Testis (tissue), 2 donors: ENCODE measurements around the gene TSPYL2.

Source experiments
- POLR2A ChIP-seq: fragments of 450-650 bp; IDR thresholded peaks from one replicate; pipeline ENCODE4 v1.6.1; 2017; ENCODE audit warnings: antibody characterized with exemption, mild to moderate bottlenecking, moderate library complexity
- TF ChIP-seq, protein P1 (sequence below), 3 experiments: fragments of 450-650 bp in 2 of 3; fragments of 200-600 bp in 1 of 3; sonication (generic) in 1 of 3; IDR thresholded peaks; one replicate each; pipeline ENCODE4 v1.5.1; 2016 to 2019; ENCODE audit warnings: antibody characterized with exemption in 3 of 3, mild to moderate bottlenecking in 2 of 3, moderate library complexity in 1 of 3

DNA sequence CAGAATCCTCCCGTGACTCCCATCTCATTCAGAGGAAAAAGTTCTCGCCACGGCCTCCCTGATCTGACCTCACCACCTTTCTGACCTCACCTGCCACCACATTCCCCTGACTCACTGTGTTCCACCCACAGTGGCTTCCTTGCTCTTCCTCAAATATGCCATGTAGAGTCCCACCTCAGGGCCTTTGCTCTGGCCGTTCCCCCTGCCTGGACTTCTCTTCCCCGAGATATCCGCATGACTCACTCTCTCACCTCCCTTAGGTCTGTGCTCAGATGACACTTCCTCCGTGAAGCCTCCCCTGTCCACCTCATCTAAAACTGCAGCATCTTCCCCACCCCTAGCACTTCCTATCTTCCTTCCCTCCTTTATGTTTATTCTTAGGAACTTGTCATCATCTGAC, 7.2 kb upstream of the TSPYL2 start:
- TF ChIP-seq, protein P1, sequence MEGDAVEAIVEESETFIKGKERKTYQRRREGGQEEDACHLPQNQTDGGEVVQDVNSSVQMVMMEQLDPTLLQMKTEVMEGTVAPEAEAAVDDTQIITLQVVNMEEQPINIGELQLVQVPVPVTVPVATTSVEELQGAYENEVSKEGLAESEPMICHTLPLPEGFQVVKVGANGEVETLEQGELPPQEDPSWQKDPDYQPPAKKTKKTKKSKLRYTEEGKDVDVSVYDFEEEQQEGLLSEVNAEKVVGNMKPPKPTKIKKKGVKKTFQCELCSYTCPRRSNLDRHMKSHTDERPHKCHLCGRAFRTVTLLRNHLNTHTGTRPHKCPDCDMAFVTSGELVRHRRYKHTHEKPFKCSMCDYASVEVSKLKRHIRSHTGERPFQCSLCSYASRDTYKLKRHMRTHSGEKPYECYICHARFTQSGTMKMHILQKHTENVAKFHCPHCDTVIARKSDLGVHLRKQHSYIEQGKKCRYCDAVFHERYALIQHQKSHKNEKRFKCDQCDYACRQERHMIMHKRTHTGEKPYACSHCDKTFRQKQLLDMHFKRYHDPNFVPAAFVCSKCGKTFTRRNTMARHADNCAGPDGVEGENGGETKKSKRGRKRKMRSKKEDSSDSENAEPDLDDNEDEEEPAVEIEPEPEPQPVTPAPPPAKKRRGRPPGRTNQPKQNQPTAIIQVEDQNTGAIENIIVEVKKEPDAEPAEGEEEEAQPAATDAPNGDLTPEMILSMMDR (IDR thresholded peaks at IDR 0.05), result no peak
- TF ChIP-seq POLR2A, result no peak
